Esophagus muscularis mucosa (tissue), 4 donors: Measurements from ENCODE around the gene TPSAB1. TPM values are rescaled to one million over a fixed set of nuclear protein-coding genes. Genes with fewer than 3 reads are reported as not detected.
A peak's percentile ranks its signal among the peaks of the same experiment; 100 is the strongest.

Source experiments
- DNase-seq: peaks from one replicate; pipeline ENCODE4 v3.0.0-alpha.2; 2017; ENCODE audit errors: extremely low spot score
- H3K27ac ChIP-seq, 4 donors: fragments of 200-600 bp; sonication (generic); replicated peaks in 1 of 4; 1 replicate in 3 of 4; 2 replicates in 1 of 4; pipeline ENCODE4 v1.5.1; 2016 to 2019; ENCODE audit warnings: mild to moderate bottlenecking in 1 of 4
- H3K27me3 ChIP-seq, 4 donors: fragments of 200-600 bp; sonication (generic); one replicate each; pipeline versions ENCODE4 v1.5.1 to v1.6.0; 2016 to 2019
- H3K36me3 ChIP-seq, 4 donors: fragments of 200-600 bp; sonication (generic); one replicate each; pipeline ENCODE4 v1.5.1; 2016 to 2019
- H3K4me1 ChIP-seq, 4 donors: fragments of 200-600 bp; sonication (generic); one replicate each; pipeline ENCODE4 v1.5.1; 2016 to 2019
- H3K4me3 ChIP-seq, 4 donors: fragments of 200-600 bp; sonication (generic); 1 replicate in 2 of 4; 2 replicates in 2 of 4; pipeline ENCODE4 v1.5.1; 2016 to 2019; ENCODE audit warnings: mild to moderate bottlenecking in 4 of 4, moderate library complexity in 1 of 4
- H3K9me3 ChIP-seq, 4 donors: fragments of 200-600 bp; sonication (generic); 1 replicate in 3 of 4; 2 replicates in 1 of 4; pipeline ENCODE4 v1.5.1; 2016 to 2019
- EP300 ChIP-seq: sonication (generic); formaldehyde crosslinking; IDR thresholded peaks from one replicate; pipeline ENCODE4 v1.6.1; 2017; ENCODE audit warnings: antibody characterized with exemption
- POLR2A ChIP-seq: fragments of 450-650 bp; IDR thresholded peaks from one replicate; pipeline ENCODE4 v1.6.1; 2017; ENCODE audit warnings: antibody characterized with exemption, moderate library complexity, mild to moderate bottlenecking, low read depth
- POLR2AphosphoS5 ChIP-seq, 2 donors: sonication (generic); formaldehyde crosslinking; IDR thresholded peaks; one replicate each; pipeline ENCODE4 v1.6.1; 2017; ENCODE audit warnings: antibody characterized with exemption in 2 of 2
- WGBS: methylation state at CpG from one replicate; pipeline ENCODE4 v1.1.5; 2018; 5-methylcytosine and 5-hydroxymethylcytosine counted together
- intact Hi-C: fragments of 100-400 bp; cut with DNase I; formaldehyde crosslinking; loops from one replicate; pipeline ENCODE4 v1.15.1; 2023
- total RNA-seq, 4 donors: library from RNA; depleted of rRNA; stranded (reverse); fragments of >200 nt; gene quantifications; one replicate each; pipeline versions ENCODE4 v1.1.0 to v1.2.1, GENCODE V29; 2016
- TF ChIP-seq, protein P1 (sequence below), 3 experiments: fragments of 200-600 bp in 2 of 3; fragments of 450-650 bp in 1 of 3; sonication (generic) in 2 of 3; IDR thresholded peaks; one replicate each; pipeline ENCODE4 v1.5.1; 2017 to 2019; ENCODE audit warnings: antibody characterized with exemption in 3 of 3, mild to moderate bottlenecking in 2 of 3, moderate library complexity in 1 of 3

The TPSAB1 gene
- total RNA-seq, 4 donors from 2014 or later: 15.6 to 237 (median 126) TPM

DNA sequence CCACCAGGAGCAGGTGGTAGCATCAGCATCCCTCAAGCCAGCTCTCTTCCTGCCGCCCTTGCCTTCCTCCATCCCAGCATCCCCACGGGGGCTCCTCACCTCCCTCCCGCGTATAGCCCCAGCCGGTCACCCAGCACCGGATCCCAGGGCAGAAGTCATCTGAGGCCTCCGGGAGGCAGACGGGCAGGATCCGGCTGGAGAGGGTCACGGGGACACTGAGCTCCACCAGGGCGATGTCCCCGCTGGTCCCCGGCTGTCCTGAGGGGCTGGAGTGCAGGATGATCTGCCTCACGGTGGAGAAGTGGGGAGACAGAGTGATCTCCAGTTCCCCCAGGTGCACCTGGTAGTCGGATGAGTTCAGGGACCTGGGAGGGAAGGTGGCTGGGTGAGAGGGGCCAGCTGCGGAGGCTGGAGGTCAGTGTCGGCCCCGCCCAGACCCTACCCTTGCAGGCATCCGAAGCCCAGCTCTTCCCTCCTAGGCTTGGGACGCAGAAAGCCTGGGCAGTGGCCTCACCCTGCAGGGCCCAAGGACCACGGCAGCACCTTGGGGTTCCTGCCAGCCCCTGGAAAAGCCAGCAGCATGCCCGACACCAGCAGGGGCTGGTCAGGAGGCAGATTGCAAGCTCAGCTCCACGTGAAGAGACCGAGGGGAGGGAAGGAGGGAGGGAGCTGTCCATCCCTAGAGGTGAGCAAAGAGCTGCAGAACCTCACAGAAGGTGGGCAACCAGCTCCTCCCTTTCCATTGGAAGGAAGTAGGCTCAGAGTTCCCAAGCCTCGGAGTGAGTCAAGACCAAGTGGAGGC is 17.8 kb upstream of the TPSAB1 start:
- Histone ChIP-seq H3K9me3 (no peaks in the 10 kb centered on the region), H3K36me3 (peaks cover 0 to 48% (median 34%) of the 10 kb centered on the region in 4 donors), H3K27me3 (no peaks in the 10 kb centered on the region), H3K4me3 (no peak overlapping the region), H3K4me1 (peaks cover 0 to 33% (median 29%) of the 10 kb centered on the region in 4 donors), H3K27ac (peak overlapping the region in 2 of 4 donors; percentile 14 to 30)
- DNase-seq: no peak
- 61% methylated on average over 7 of the region's 25 CpGs for WGBS
- intact Hi-C loops: no loop called here
- no peak for TF ChIP-seq POLR2A
- TF ChIP-seq, protein P1, sequence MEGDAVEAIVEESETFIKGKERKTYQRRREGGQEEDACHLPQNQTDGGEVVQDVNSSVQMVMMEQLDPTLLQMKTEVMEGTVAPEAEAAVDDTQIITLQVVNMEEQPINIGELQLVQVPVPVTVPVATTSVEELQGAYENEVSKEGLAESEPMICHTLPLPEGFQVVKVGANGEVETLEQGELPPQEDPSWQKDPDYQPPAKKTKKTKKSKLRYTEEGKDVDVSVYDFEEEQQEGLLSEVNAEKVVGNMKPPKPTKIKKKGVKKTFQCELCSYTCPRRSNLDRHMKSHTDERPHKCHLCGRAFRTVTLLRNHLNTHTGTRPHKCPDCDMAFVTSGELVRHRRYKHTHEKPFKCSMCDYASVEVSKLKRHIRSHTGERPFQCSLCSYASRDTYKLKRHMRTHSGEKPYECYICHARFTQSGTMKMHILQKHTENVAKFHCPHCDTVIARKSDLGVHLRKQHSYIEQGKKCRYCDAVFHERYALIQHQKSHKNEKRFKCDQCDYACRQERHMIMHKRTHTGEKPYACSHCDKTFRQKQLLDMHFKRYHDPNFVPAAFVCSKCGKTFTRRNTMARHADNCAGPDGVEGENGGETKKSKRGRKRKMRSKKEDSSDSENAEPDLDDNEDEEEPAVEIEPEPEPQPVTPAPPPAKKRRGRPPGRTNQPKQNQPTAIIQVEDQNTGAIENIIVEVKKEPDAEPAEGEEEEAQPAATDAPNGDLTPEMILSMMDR (IDR thresholded peaks at IDR 0.05): no peak
- TF ChIP-seq POLR2AphosphoS5 (IDR thresholded peaks at IDR 0.05): no peak
- TF ChIP-seq EP300: no peak

- no peak overlapping the region for H3K4me3 ChIP-seq
- H3K27me3 ChIP-seq: no peaks in the 10 kb centered on the region
- no peak for TF ChIP-seq POLR2AphosphoS5 (IDR thresholded peaks at IDR 0.05)
- TF ChIP-seq, protein P1 (IDR thresholded peaks at IDR 0.05): no peak
- no peak for TF ChIP-seq POLR2A
- TF ChIP-seq EP300: no peak
- WGBS: 77% methylated on average over 20 of the region's 38 CpGs
- intact Hi-C loops: no loop called here
- H3K36me3 ChIP-seq: peaks cover 0 to 40% (median 26%) of the 10 kb centered on the region in 4 donors
- H3K9me3 ChIP-seq: no peaks in the 10 kb centered on the region
- peaks cover 0 to 33% (median 29%) of the 10 kb centered on the region in 4 donors for H3K4me1 ChIP-seq
- peak overlapping the region in 3 of 4 donors; percentile 66 to 72 (median 69) for H3K27ac ChIP-seq
- no peak for DNase-seq
These were observed 16.9 kb upstream of the TPSAB1 start for GRCh38 chr16:1223355-1224214.

GRCh38 chr16:1224558-1224957 is 15.9 kb upstream of the TPSAB1 start:
- 67% methylated on average over 6 of the region's 9 CpGs for WGBS
- TF ChIP-seq, protein P1 (IDR thresholded peaks at IDR 0.05): no peak
- no peak for TF ChIP-seq POLR2AphosphoS5 (IDR thresholded peaks at IDR 0.05)
- peaks cover 0 to 33% (median 29%) of the 10 kb centered on the region in 4 donors for H3K4me1 ChIP-seq

GRCh38 chr16:1225051-1225451 is 15.5 kb upstream of the TPSAB1 start, which contains the start of gene TPSG1:
Gene TPSG1, minus strand, starts transcription at chr16:1225268. Its CDS starts 16 bp downstream, at chr16:1225252.
- DNase-seq: no peak
- Histone ChIP-seq H3K36me3 (peaks cover 0 to 26% (median 13%) of the 10 kb centered on the region in 4 donors), H3K27me3 (no peaks in the 10 kb centered on the region), H3K9me3 (no peaks in the 10 kb centered on the region), H3K4me3 (no peak within 1 kb of the TSS), H3K4me1 (peaks cover 0 to 33% (median 29%) of the 10 kb centered on the region in 4 donors), H3K27ac (peak within 1 kb of the TSS; percentile 66 to 72 (median 68))
- intact Hi-C loops: no loop called here
- peak; percentile 22 to 53 for TF ChIP-seq POLR2AphosphoS5 (IDR thresholded peaks at IDR 0.05)
- TF ChIP-seq EP300: no peak
- 67% methylated on average over 8 of the region's 10 CpGs for WGBS

More at GRCh38 chr16:1224558-1224957, 15.9 kb upstream of the TPSAB1 start:
- H3K9me3 ChIP-seq: no peaks in the 10 kb centered on the region
- no peak overlapping the region for H3K4me3 ChIP-seq
- peaks cover 0 to 30% (median 18%) of the 10 kb centered on the region in 4 donors for H3K36me3 ChIP-seq
- no peak for DNase-seq
- H3K27ac ChIP-seq: peak overlapping the region in 3 of 4 donors; percentile 66 to 72 (median 69)
- intact Hi-C loops: no loop called here
- no peaks in the 10 kb centered on the region for H3K27me3 ChIP-seq
